ENCODE results near the gene ST8SIA5.

Gene ST8SIA5

GRCh38 chr18:46629361-46629760, 127.5 kb downstream of the ST8SIA5 start:
- no peak for DNase-seq (ENCODE audit: low read depth in 2 of 2)

- no peak for DNase-seq (ENCODE audit: low read depth in 2 of 2)
Observed at GRCh38 chr18:46628206-46628605, 128.6 kb downstream of the ST8SIA5 start.

GRCh38 chr18:46627136-46627535, 129.7 kb downstream of the ST8SIA5 start:
- DNase-seq (ENCODE audit: low read depth in 2 of 2) = no peak

GRCh38 chr18:46625069-46625468, 131.8 kb downstream of the ST8SIA5 start:
- DNase-seq (ENCODE audit: low read depth in 2 of 2) = no peak

GRCh38 chr18:46624127-46624526, 132.7 kb downstream of the ST8SIA5 start:
- DNase-seq (ENCODE audit: low read depth in 2 of 2) = no peak

GRCh38 chr18:46623541-46623940, 133.3 kb downstream of the ST8SIA5 start:
- peak in 1 of 2 donors; percentile 4 for DNase-seq (ENCODE audit: low read depth in 2 of 2)

GRCh38 chr18:46622999-46623398, 133.9 kb downstream of the ST8SIA5 start:
- DNase-seq (ENCODE audit: low read depth in 2 of 2) = no peak

- no peak for DNase-seq (ENCODE audit: low read depth in 2 of 2)
Observed at GRCh38 chr18:46622451-46622850, 134.4 kb downstream of the ST8SIA5 start.

- DNase-seq (ENCODE audit: low read depth in 2 of 2) = no peak
Observed at GRCh38 chr18:46621871-46622270, 135.0 kb downstream of the ST8SIA5 start.

- no peak for DNase-seq (ENCODE audit: low read depth in 2 of 2)
Observed at GRCh38 chr18:46621111-46621766, 135.6 kb downstream of the ST8SIA5 start.

GRCh38 chr18:46619559-46619958, 137.3 kb downstream of the ST8SIA5 start:
- no peak for DNase-seq (ENCODE audit: low read depth in 2 of 2)

Data from stimulated activated CD8-positive, alpha-beta memory T cell treated with anti-CD3 and anti-CD28 coated beads, Interleukin-15, amount 100 ng/mL, for 48 hours (primary cell).